Panc1 (cell line): ENCODE measurements around the gene MAGI2.

Experiments used
- POLR2AphosphoS5 ChIP-seq: IDR thresholded peaks from 2 replicates; pipeline ENCODE4 v1.6.1; 2012; ENCODE audit warnings: mild to moderate bottlenecking, low read depth, low read length, moderate library complexity
- TF ChIP-seq, protein P1 (sequence below): fragments of 450-650 bp; IDR thresholded peaks from 2 replicates; pipeline ENCODE4 v1.5.1; 2017; ENCODE audit warnings: mild to moderate bottlenecking
- TF ChIP-seq, protein P2 (sequence below), 2 experiments: IDR thresholded peaks; 2 replicates each; pipeline ENCODE4 v1.6.1; 2011 to 2012; ENCODE audit warnings: low read depth in 2 of 2, control low read depth in 1 of 2, low read length in 1 of 2, mild to moderate bottlenecking in 1 of 2, moderate library complexity in 1 of 2; ENCODE audit not compliant: insufficient read depth in 1 of 2

DNA sequence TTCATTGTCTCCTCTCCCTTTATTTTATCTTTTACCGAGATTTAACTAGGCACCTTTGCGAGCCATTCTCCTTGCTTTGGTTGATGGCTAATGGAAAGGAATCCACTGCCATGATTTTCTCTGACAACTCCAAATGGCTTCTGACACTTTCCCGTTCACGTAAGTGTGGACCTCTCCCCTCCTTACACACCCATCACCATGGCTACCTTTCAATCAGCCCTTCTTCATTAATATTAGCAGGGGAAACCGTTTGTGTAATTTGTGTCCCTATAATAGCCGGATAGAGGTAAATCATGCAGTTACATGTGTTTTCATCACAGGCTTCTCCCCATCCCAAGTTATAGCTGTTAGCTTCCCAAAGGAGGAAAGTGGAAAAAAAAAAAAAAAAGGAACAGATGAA lies 767.3 kb downstream of the MAGI2 start:
- TF ChIP-seq, protein P1, sequence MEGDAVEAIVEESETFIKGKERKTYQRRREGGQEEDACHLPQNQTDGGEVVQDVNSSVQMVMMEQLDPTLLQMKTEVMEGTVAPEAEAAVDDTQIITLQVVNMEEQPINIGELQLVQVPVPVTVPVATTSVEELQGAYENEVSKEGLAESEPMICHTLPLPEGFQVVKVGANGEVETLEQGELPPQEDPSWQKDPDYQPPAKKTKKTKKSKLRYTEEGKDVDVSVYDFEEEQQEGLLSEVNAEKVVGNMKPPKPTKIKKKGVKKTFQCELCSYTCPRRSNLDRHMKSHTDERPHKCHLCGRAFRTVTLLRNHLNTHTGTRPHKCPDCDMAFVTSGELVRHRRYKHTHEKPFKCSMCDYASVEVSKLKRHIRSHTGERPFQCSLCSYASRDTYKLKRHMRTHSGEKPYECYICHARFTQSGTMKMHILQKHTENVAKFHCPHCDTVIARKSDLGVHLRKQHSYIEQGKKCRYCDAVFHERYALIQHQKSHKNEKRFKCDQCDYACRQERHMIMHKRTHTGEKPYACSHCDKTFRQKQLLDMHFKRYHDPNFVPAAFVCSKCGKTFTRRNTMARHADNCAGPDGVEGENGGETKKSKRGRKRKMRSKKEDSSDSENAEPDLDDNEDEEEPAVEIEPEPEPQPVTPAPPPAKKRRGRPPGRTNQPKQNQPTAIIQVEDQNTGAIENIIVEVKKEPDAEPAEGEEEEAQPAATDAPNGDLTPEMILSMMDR, result no peak
- TF ChIP-seq, protein P2, sequence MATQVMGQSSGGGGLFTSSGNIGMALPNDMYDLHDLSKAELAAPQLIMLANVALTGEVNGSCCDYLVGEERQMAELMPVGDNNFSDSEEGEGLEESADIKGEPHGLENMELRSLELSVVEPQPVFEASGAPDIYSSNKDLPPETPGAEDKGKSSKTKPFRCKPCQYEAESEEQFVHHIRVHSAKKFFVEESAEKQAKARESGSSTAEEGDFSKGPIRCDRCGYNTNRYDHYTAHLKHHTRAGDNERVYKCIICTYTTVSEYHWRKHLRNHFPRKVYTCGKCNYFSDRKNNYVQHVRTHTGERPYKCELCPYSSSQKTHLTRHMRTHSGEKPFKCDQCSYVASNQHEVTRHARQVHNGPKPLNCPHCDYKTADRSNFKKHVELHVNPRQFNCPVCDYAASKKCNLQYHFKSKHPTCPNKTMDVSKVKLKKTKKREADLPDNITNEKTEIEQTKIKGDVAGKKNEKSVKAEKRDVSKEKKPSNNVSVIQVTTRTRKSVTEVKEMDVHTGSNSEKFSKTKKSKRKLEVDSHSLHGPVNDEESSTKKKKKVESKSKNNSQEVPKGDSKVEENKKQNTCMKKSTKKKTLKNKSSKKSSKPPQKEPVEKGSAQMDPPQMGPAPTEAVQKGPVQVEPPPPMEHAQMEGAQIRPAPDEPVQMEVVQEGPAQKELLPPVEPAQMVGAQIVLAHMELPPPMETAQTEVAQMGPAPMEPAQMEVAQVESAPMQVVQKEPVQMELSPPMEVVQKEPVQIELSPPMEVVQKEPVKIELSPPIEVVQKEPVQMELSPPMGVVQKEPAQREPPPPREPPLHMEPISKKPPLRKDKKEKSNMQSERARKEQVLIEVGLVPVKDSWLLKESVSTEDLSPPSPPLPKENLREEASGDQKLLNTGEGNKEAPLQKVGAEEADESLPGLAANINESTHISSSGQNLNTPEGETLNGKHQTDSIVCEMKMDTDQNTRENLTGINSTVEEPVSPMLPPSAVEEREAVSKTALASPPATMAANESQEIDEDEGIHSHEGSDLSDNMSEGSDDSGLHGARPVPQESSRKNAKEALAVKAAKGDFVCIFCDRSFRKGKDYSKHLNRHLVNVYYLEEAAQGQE (IDR thresholded peaks at IDR 0.05; ENCODE audit: insufficient read depth in 1 of 2, low read depth in 2 of 2, low read length in 1 of 2), result no peak
- no peak for TF ChIP-seq POLR2AphosphoS5
